Stimulated activated CD4-positive, alpha-beta T cell treated with anti-CD3 and anti-CD28 coated beads, Interleukin-4, amount 100 ng/mL, for 1 hour (primary cell): ENCODE data around the gene MRPL50.

ENCODE experiments used
- DNase-seq: peaks from one replicate; pipeline ENCODE4 v3.0.0-alpha.2; 2020

The MRPL50 gene

GRCh38 chr9:101372327-101373118, 25.9 kb downstream of the MRPL50 start:
- DNase-seq: no peak

- DNase-seq: no peak
These were observed 26.6 kb downstream of the MRPL50 start for GRCh38 chr9:101371813-101372212.

- DNase-seq: no peak
These were observed 28.4 kb downstream of the MRPL50 start for GRCh38 chr9:101369884-101370531.

- DNase-seq: no peak
These were observed 29.1 kb downstream of the MRPL50 start for GRCh38 chr9:101369286-101369685.

- DNase-seq: no peak
These were observed 31.1 kb downstream of the MRPL50 start for GRCh38 chr9:101367323-101367722.

GRCh38 chr9:101366038-101366756, 32.2 kb downstream of the MRPL50 start:
- DNase-seq: no peak

GRCh38 chr9:101365181-101365580, 33.2 kb downstream of the MRPL50 start:
- no peak for DNase-seq

GRCh38 chr9:101362450-101362849, 36.0 kb downstream of the MRPL50 start:
- DNase-seq: no peak

GRCh38 chr9:101360647-101361046, 37.8 kb downstream of the MRPL50 start:
- DNase-seq: no peak

GRCh38 chr9:101359679-101360078, 38.7 kb downstream of the MRPL50 start:
- DNase-seq: no peak

- no peak for DNase-seq
These were observed 41.8 kb downstream of the MRPL50 start for GRCh38 chr9:101356619-101357018.

- no peak for DNase-seq
These were observed 43.4 kb downstream of the MRPL50 start for GRCh38 chr9:101354765-101355708.

- DNase-seq: no peak
These were observed 44.2 kb downstream of the MRPL50 start for GRCh38 chr9:101354143-101354764.

- DNase-seq: no peak
These were observed 44.7 kb downstream of the MRPL50 start for GRCh38 chr9:101353683-101354082.

GRCh38 chr9:101352892-101353463, 45.4 kb downstream of the MRPL50 start:
- no peak for DNase-seq

- DNase-seq: no peak
These were observed 48.1 kb downstream of the MRPL50 start for GRCh38 chr9:101350285-101350684.

GRCh38 chr9:101342595-101342994, 55.8 kb downstream of the MRPL50 start:
- no peak for DNase-seq

GRCh38 chr9:101341958-101342357, 56.5 kb downstream of the MRPL50 start:
- no peak for DNase-seq
